Measurements from ENCODE around the gene TCEA2. TPM values are rescaled to one million over a fixed set of nuclear protein-coding genes. Genes with fewer than 3 reads are reported as not detected.

The TCEA2 gene
- total and polyA plus RNA-seq, 2 of the 13 experiments (the other 11 are each of a cell fraction or from before 2014, with no cell fraction given), result 28.1 to 33.7 TPM

GRCh38 chr20:64101731-64102621 lies 39.0 kb downstream of the TCEA2 start (continued):
- TF ChIP-seq ZNF609 (CRISPR knock-in tag; IDR thresholded peaks at IDR 0.05; ENCODE audit: borderline replicate concordance), result no peak
- TF ChIP-seq ZSCAN20 (CRISPR knock-in tag; IDR thresholded peaks at IDR 0.05; ENCODE audit: borderline replicate concordance), result no peak
- no peak for TF ChIP-seq ZNF17 (CRISPR knock-in tag; IDR thresholded peaks at IDR 0.05)
- TF ChIP-seq BORCS8-MEF2B (CRISPR knock-in tag; IDR thresholded peaks at IDR 0.05), result peak; percentile 40; the same call in 1 of the 2 replicates
- no peak for TF ChIP-seq ARHGAP35 (CRISPR knock-in tag; IDR thresholded peaks at IDR 0.05; ENCODE audit: borderline replicate concordance)
- peak; percentile 76 for TF ChIP-seq AGO1 (IDR thresholded peaks at IDR 0.05; ENCODE audit: low read depth, low read length, poor library complexity, severe bottlenecking)
- no peak for TF ChIP-seq NCOA1 (CRISPR knock-in tag; IDR thresholded peaks at IDR 0.05)
- no peak for TF ChIP-seq ZSCAN31 (CRISPR knock-in tag; IDR thresholded peaks at IDR 0.05; ENCODE audit: low read depth)
- TF ChIP-seq RBFOX2 (IDR thresholded peaks at IDR 0.05; ENCODE audit: low read depth, low read length), result no peak
- TF ChIP-seq HOXA3 (CRISPR knock-in tag; IDR thresholded peaks at IDR 0.05), result peak; percentile 49; the same call in 1 of the 2 replicates
- no peak for TF ChIP-seq FOXO4 (CRISPR knock-in tag; conservative IDR thresholded peaks at IDR 0.05)
- TF ChIP-seq ZNF451 (CRISPR knock-in tag; IDR thresholded peaks at IDR 0.05), result no peak
- no peak; the same call in 1 of the 2 replicates for TF ChIP-seq NFKB2 (CRISPR knock-in tag; IDR thresholded peaks at IDR 0.05; ENCODE audit: borderline replicate concordance)
- TF ChIP-seq GATA4 (IDR thresholded peaks at IDR 0.05; ENCODE audit: borderline replicate concordance, low read depth), result peak; percentile 29; the same call in 1 of the 2 replicates
- peak; percentile 49 for TF ChIP-seq CBX1 (IDR thresholded peaks at IDR 0.05; ENCODE audit: low read depth)
- peak; percentile 71; the same call in 1 of the 2 replicates for TF ChIP-seq MYC (CRISPR knock-in tag; IDR thresholded peaks at IDR 0.05; ENCODE audit: borderline replicate concordance)
- TF ChIP-seq SRSF1 (optimal IDR thresholded peaks at IDR 0.05; ENCODE audit: low read depth, low read length), result no peak
- peak; percentile 69; the same call in 1 of the 2 replicates for TF ChIP-seq ZNF768 (CRISPR knock-in tag; IDR thresholded peaks at IDR 0.05)
- TF ChIP-seq POGK (CRISPR knock-in tag; conservative IDR thresholded peaks at IDR 0.05), result no peak
- no peak for TF ChIP-seq SOX13 (IDR thresholded peaks at IDR 0.05)
- TF ChIP-seq SOX13 (CRISPR knock-in tag; conservative IDR thresholded peaks at IDR 0.05 in 1 of 2, IDR thresholded peaks at IDR 0.05 in 1 of 2), result no peak; a peak in 1 of 4 replicates
